OCI-LY7 (cell line): ENCODE results near the gene RARB. TPM values are rescaled to one million over a fixed set of nuclear protein-coding genes. Genes with fewer than 3 reads are reported as not detected.

Experiments
- BruUV-seq: library from RNA; stranded (reverse); fragments of 400-500 nt; replicated peaks from 2 replicates; lab custom pipeline; 2021; lab: Mats Ljungman, UMichigan
- CTCF ChIA-PET: fragments of 300-600 bp; sonication (Branson Sonifier 250); formaldehyde crosslinking; loops from one replicate; lab custom pipeline; 2022; ENCODE audit warnings: antibody characterized with exemption; ENCODE audit not compliant: unreplicated experiment; lab: Charles Lee
- POLR2A ChIA-PET: fragments of 300-600 bp; sonication (Branson Sonifier 250); formaldehyde crosslinking; loops from one replicate; lab custom pipeline; 2022; ENCODE audit warnings: antibody characterized with exemption; lab: Charles Lee
- DNase-seq: peaks from one replicate; pipeline ENCODE4 v3.0.0-alpha.2; 2015; ENCODE audit warnings: low spot score
- H2AFZ ChIP-seq: fragments of 200-600 bp; sonication (generic), shearing (Covaris generic); 2 replicates; pipeline ENCODE4 v1.6.1; 2014; ENCODE audit warnings: mild to moderate bottlenecking, antibody characterized with exemption, low read length, moderate library complexity
- H3K27ac ChIP-seq: fragments of 200-600 bp; sonication (generic); 2 replicates; pipeline ENCODE4 v1.5.1; 2014; ENCODE audit warnings: mixed run types, low read depth, mild to moderate bottlenecking, moderate library complexity, low read length, inconsistent platforms; ENCODE audit not compliant: poor library complexity, severe bottlenecking
- H3K36me3 ChIP-seq: fragments of 200-600 bp; sonication (generic); 2 replicates; pipeline ENCODE4 v1.6.1; 2014; ENCODE audit warnings: mild to moderate bottlenecking, antibody characterized with exemption, low read length, moderate library complexity, mixed read lengths; ENCODE audit not compliant: insufficient read depth
- H3K4me1 ChIP-seq: fragments of 200-600 bp; sonication (generic); 2 replicates; pipeline ENCODE4 v1.5.1; 2014; ENCODE audit warnings: mild to moderate bottlenecking, low read length; ENCODE audit not compliant: insufficient read depth, poor library complexity, severe bottlenecking
- H3K4me2 ChIP-seq: fragments of 200-600 bp; sonication (generic); 2 replicates; pipeline ENCODE4 v1.6.1; 2014; ENCODE audit warnings: mild to moderate bottlenecking, low read length
- H3K4me3 ChIP-seq: fragments of 200-600 bp; sonication (generic); 2 replicates; pipeline ENCODE4 v1.5.1; 2014; ENCODE audit warnings: mild to moderate bottlenecking, low read depth, low read length; ENCODE audit not compliant: poor library complexity, severe bottlenecking
- H3K79me2 ChIP-seq: fragments of 200-600 bp; sonication (generic); 2 replicates; pipeline ENCODE4 v1.6.1; 2016; ENCODE audit warnings: low read depth, mild to moderate bottlenecking, low read length, moderate library complexity, mixed read lengths; ENCODE audit not compliant: insufficient read depth
- H3K9me2 ChIP-seq: fragments of 200-600 bp; sonication (generic); 2 replicates; pipeline ENCODE4 v1.6.1; 2016; ENCODE audit warnings: mild to moderate bottlenecking, low read length, mixed read lengths; ENCODE audit not compliant: insufficient read depth
- H3K9me3 ChIP-seq: fragments of 200-600 bp; sonication (generic); 2 replicates; pipeline ENCODE4 v1.6.1; 2014; ENCODE audit warnings: mild to moderate bottlenecking, mixed run types, low read length, mixed read lengths
- H4K20me1 ChIP-seq: fragments of 200-600 bp; sonication (generic); 2 replicates; pipeline ENCODE4 v1.6.1; 2014; ENCODE audit warnings: mild to moderate bottlenecking, antibody characterized with exemption, low read length, moderate library complexity, mixed read lengths; ENCODE audit not compliant: insufficient read depth
- EZH2phosphoT487 ChIP-seq: fragments of 200-600 bp; sonication (generic); IDR thresholded peaks from 2 replicates; pipeline ENCODE4 v1.6.1; 2018; ENCODE audit warnings: low read depth, borderline replicate concordance, mild to moderate bottlenecking, mixed run types, antibody characterized with exemption, low read length, moderate library complexity, mixed read lengths
- intact Hi-C: fragments of 100-400 bp; cut with micrococcal nuclease; formaldehyde crosslinking; loops from one replicate; pipeline ENCODE4 v1.10.0; 2022; ENCODE audit not compliant: unreplicated experiment
- total RNA-seq, 2 experiments: library from RNA; depleted of rRNA in 1 of 2; stranded (reverse); fragments of >200 nt in 1 of 2; shearing (Covaris generic) in 1 of 2; gene quantifications; 2 replicates each; pipeline ENCODE4 v1.2.3, GENCODE V29; 2014 to 2022
- TF ChIP-seq, protein P1 (sequence below): fragments of 200-600 bp; sonication (generic); conservative IDR thresholded peaks from 2 replicates; pipeline ENCODE4 v1.5.1; 2014; ENCODE audit warnings: mild to moderate bottlenecking, antibody characterized with exemption, low read length, moderate library complexity, mixed read lengths

The RARB gene
- total RNA-seq, 2 experiments from 2014 or later: not detected

GRCh38 chr3:25456723-25457670, 28.9 kb downstream of the RARB start:
- intact Hi-C loops: no loop called here
- Histone ChIP-seq H4K20me1 (no peaks in the 10 kb centered on the region), H3K27ac (no peak overlapping the region), H3K9me2 (no peaks in the 10 kb centered on the region), H3K4me1 (no peaks in the 10 kb centered on the region), H3K79me2 (no peaks in the 10 kb centered on the region), H2AFZ (no peak overlapping the region), H3K4me3 (no peak overlapping the region), H3K9me3 (no peaks in the 10 kb centered on the region), H3K36me3 (no peaks in the 10 kb centered on the region), H3K4me2 (no peak overlapping the region)
- TF ChIP-seq, protein P1, sequence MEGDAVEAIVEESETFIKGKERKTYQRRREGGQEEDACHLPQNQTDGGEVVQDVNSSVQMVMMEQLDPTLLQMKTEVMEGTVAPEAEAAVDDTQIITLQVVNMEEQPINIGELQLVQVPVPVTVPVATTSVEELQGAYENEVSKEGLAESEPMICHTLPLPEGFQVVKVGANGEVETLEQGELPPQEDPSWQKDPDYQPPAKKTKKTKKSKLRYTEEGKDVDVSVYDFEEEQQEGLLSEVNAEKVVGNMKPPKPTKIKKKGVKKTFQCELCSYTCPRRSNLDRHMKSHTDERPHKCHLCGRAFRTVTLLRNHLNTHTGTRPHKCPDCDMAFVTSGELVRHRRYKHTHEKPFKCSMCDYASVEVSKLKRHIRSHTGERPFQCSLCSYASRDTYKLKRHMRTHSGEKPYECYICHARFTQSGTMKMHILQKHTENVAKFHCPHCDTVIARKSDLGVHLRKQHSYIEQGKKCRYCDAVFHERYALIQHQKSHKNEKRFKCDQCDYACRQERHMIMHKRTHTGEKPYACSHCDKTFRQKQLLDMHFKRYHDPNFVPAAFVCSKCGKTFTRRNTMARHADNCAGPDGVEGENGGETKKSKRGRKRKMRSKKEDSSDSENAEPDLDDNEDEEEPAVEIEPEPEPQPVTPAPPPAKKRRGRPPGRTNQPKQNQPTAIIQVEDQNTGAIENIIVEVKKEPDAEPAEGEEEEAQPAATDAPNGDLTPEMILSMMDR: no peak
- TF ChIP-seq EZH2phosphoT487: no peak
- no TSS peak for BruUV-seq
- CTCF ChIA-PET: no interaction called here
- no peak for DNase-seq
- POLR2A ChIA-PET: interaction anchor here (0.7 to 0.9 kb wide), 2 partner anchors 14 to 23 kb away, joined by 3 read pairs; no protein-coding TSS in a partner anchor

GRCh38 chr3:25457671-25458419, 29.8 kb downstream of the RARB start:
- CTCF ChIA-PET: no interaction called here
- TF ChIP-seq EZH2phosphoT487: no peak
- TF ChIP-seq, protein P1: no peak

More at GRCh38 chr3:25457671-25458419, 29.8 kb downstream of the RARB start:
- Histone ChIP-seq H3K9me2 (no peaks in the 10 kb centered on the region), H3K4me2 (no peak overlapping the region), H3K4me3 (no peak overlapping the region), H4K20me1 (no peaks in the 10 kb centered on the region), H3K79me2 (no peaks in the 10 kb centered on the region), H2AFZ (no peak overlapping the region), H3K9me3 (no peaks in the 10 kb centered on the region), H3K27ac (no peak overlapping the region), H3K36me3 (no peaks in the 10 kb centered on the region), H3K4me1 (no peaks in the 10 kb centered on the region)
- intact Hi-C loops: no loop called here
- no TSS peak for BruUV-seq
- DNase-seq: no peak
- POLR2A ChIA-PET: interaction anchor here (0.6 to 0.9 kb wide), 2 partner anchors 24 to 90 kb away, joined by 3 to 4 read pairs; no protein-coding TSS in a partner anchor
